ENCODE measurements around the gene TMEM9B. TPM values are rescaled to one million over a fixed set of nuclear protein-coding genes. Genes with fewer than 3 reads are reported as not detected.

Gene TMEM9B
- total and polyA plus RNA-seq, 9 of the 15 experiments (the other 6 are each of a cell fraction or from before 2014, with no cell fraction given): 7.7 to 20.0 (median 14.0) TPM

DNA sequence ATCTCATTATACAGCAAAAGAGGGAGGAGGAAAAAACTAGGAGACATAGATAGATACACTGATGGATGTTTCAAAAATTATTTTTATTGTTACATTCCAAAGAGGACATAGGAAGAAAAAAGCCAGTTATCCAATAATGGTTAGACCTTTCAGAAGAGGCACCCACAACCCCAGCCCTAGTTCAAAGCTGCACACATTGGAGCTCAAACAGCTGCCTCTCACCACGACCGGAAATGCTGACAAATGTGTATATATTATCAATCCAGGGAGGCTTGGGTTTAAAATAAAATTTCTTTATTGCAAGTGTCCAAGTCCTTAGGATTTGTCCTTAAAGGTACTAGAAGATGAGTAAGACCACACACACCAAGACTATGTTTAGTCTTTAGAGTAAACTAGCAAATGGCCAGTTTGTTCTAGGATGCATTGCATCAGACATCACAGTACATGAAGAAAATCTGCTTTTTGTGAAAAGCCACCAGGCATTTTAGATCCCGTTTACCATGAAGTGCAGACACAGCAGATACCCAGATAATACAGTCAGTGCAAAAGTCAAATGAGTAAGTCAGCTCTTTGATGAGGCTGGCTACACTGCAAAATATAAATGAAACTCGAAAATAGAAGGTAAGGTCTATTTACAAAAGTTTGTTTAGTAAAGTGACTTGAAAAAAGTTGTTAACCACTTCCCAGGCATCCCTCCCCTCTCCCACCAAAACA is 16.9 kb downstream of the TMEM9B start:
- Histone ChIP-seq H3K36me3 (ENCODE audit: control insufficient read depth, insufficient read depth, low read length) (peaks cover 30% of the 10 kb centered on the region; the same call in 2 of the 3 replicates), H3K4me3 (no peak overlapping the region), H3K27ac (ENCODE audit: extremely low read depth, low read depth, low read length) (no peak overlapping the region), H4K20me1 (replicated peaks; ENCODE audit: control insufficient read depth, insufficient read depth, low read length) (no peaks in the 10 kb centered on the region), H3K9me1 (ENCODE audit: control insufficient read depth, insufficient read depth, low read length) (no peaks in the 10 kb centered on the region), H3K4me1 (replicated peaks in 1 of 2; ENCODE audit: control insufficient read depth in 2 of 2, insufficient read depth in 2 of 2, low read length in 2 of 2) (0 out of 5 replicates have a peak, but pooled peaks cover 0 to 4% of the 10 kb centered on the region in 2 experiments), H3K9me3 (replicated peaks; ENCODE audit: control insufficient read depth, insufficient read depth, low read depth, low read length) (no peaks in the 10 kb centered on the region), H3K27me3 (ENCODE audit: control insufficient read depth in 2 of 2, insufficient read depth in 2 of 2, low read length in 2 of 2) (no peaks in the 10 kb centered on the region), H3K4me2 (ENCODE audit: insufficient read depth, low read length) (no peak overlapping the region), H3K9ac (ENCODE audit: insufficient read depth in 1 of 2, low read depth in 2 of 2, low read length in 2 of 2) (no peak overlapping the region), H2AFZ (ENCODE audit: low read depth, low read length) (no peak overlapping the region), H3K79me2 (ENCODE audit: control insufficient read depth, insufficient read depth, low read length) (no peaks in the 10 kb centered on the region)
- 70% methylated on average over 4 of the region's 4 CpGs for WGBS (ENCODE audit: insufficient coverage, low coverage, missing lambda C conversion rate)
- in situ Hi-C loops (cut with MboI) (no loop called here), intact Hi-C loops (cut with micrococcal nuclease) (loop anchor here (5.0 kb wide), 1 partner anchor 725 kb away; no protein-coding TSS in a partner anchor)
- FAIRE-seq (peak; percentile 29), ATAC-seq (no peak), DNase-seq (ENCODE audit: extremely low read depth in 1 of 4, low spot score in 3 of 4) (no peak)
- BruUV-seq (replicated peaks): TSS peak; percentile 49
- CTCF ChIA-PET (ENCODE audit: low intra/inter-chr PET ratio): no interaction called here
- POLR2A ChIA-PET: no interaction called here
- TF ChIP-seq ZNF785 (CRISPR knock-in tag; IDR thresholded peaks at IDR 0.05): no peak
- no peak for TF ChIP-seq SRSF1 (IDR thresholded peaks at IDR 0.05; ENCODE audit: low read depth, low read length)
- TF ChIP-seq ELF1 (tag; IDR thresholded peaks at IDR 0.05): no peak
- TF ChIP-seq CREBBP (IDR thresholded peaks at IDR 0.05; ENCODE audit: low read depth, low read length): no peak
- TF ChIP-seq ZNF239 (CRISPR knock-in tag; IDR thresholded peaks at IDR 0.05): no peak
- no peak for TF ChIP-seq MTA1 (IDR thresholded peaks at IDR 0.05; ENCODE audit: borderline replicate concordance)
- TF ChIP-seq BCL6 (CRISPR knock-in tag; IDR thresholded peaks at IDR 0.05): no peak
- TF ChIP-seq RBM39 (optimal IDR thresholded peaks at IDR 0.05; ENCODE audit: low read depth, low read length): no peak
- no peak for TF ChIP-seq CREB1 (IDR thresholded peaks at IDR 0.05)
- no peak for TF ChIP-seq CREB1 (CRISPR knock-in tag; IDR thresholded peaks at IDR 0.05)
- no peak for TF ChIP-seq ETV5 (CRISPR knock-in tag; IDR thresholded peaks at IDR 0.05; ENCODE audit: low read depth)
- no peak for TF ChIP-seq PHF20 (IDR thresholded peaks at IDR 0.05; ENCODE audit: partially characterized antibody)
- no peak for TF ChIP-seq IFI16 (CRISPR knock-in tag; IDR thresholded peaks at IDR 0.05)
- no peak for TF ChIP-seq CXXC5 (CRISPR knock-in tag; IDR thresholded peaks at IDR 0.05)

Measured in K562 (cell line).